ENCODE results near the gene RRAD. TPM values are rescaled to one million over a fixed set of nuclear protein-coding genes. Genes with fewer than 3 reads are reported as not detected.

RRAD gene
- total RNA-seq, 1 donor from 2014 or later = 54.2 TPM

GRCh38 chr16:66871840-66872239 is 53.5 kb downstream of the RRAD start:
- TF ChIP-seq CTCF (IDR thresholded peaks at IDR 0.05) = no peak
- no peaks in the 10 kb centered on the region for H3K27me3 ChIP-seq
- no peak for DNase-seq (ENCODE audit: low spot score in 2 of 2)
- H3K4me1 ChIP-seq = peaks cover 3 to 6% of the 10 kb centered on the region in 2 donors
- no peak overlapping the region for H3K27ac ChIP-seq
- no peaks in the 10 kb centered on the region for H3K36me3 ChIP-seq
- intact Hi-C loops (cut with DNase I) = no loop called here
- H3K4me3 ChIP-seq = no peak overlapping the region
- no peaks in the 10 kb centered on the region for H3K9me3 ChIP-seq

Other genes starting within 250 kb of the RRAD start
- gene CMTM4, start 228.8 kb downstream of the RRAD start, total RNA-seq = 20.1 TPM
- gene DYNC1LI2, start 173.9 kb downstream of the RRAD start, total RNA-seq = 99.7 TPM
- not detected for gene TERB1, start 124.0 kb downstream of the RRAD start, total RNA-seq
- gene NAE1, start 94.6 kb downstream of the RRAD start, total RNA-seq = 8.6 TPM
- gene CA7, start 81.1 kb downstream of the RRAD start, total RNA-seq = not detected
- gene PDP2, start 45.0 kb downstream of the RRAD start, total RNA-seq = 2.8 TPM
- gene CDH16, start 6.7 kb downstream of the RRAD start, total RNA-seq = not detected
- 255 TPM for gene CIAO2B, start 8.9 kb upstream of the RRAD start, total RNA-seq
- 40.0 TPM for gene CES2, start 10.0 kb upstream of the RRAD start, total RNA-seq
- not detected for gene CES3, start 35.7 kb upstream of the RRAD start, total RNA-seq
- 0.11 TPM for gene CES4A, start 63.1 kb upstream of the RRAD start, total RNA-seq
- gene CBFB, start 103.6 kb upstream of the RRAD start, total RNA-seq = 59.1 TPM
- gene PHAF1, start 184.4 kb upstream of the RRAD start, total RNA-seq = 4.5 TPM
- 40.7 TPM for gene B3GNT9, start 225.5 kb upstream of the RRAD start, total RNA-seq
- 27.7 TPM for gene TRADD, start 234.4 kb upstream of the RRAD start, total RNA-seq
- gene FBXL8, start 234.4 kb upstream of the RRAD start, total RNA-seq = 46.1 TPM
- 64.9 TPM for gene HSF4, start 239.2 kb upstream of the RRAD start, total RNA-seq
- 87.6 TPM for gene NOL3, start 245.0 kb upstream of the RRAD start, total RNA-seq

Measured in ascending aorta (tissue), 2 donors.